HG03378 (cell line): Measurements from ENCODE around the gene HLX.

Experiments used
- ATAC-seq: cut with Tn5 transposase; IDR thresholded peaks from one replicate; pipeline ENCODE4 v1.9.1; 2021; ENCODE audit warnings: mild to moderate bottlenecking, moderate library complexity; ENCODE audit not compliant: unreplicated experiment

HLX gene, protein sequence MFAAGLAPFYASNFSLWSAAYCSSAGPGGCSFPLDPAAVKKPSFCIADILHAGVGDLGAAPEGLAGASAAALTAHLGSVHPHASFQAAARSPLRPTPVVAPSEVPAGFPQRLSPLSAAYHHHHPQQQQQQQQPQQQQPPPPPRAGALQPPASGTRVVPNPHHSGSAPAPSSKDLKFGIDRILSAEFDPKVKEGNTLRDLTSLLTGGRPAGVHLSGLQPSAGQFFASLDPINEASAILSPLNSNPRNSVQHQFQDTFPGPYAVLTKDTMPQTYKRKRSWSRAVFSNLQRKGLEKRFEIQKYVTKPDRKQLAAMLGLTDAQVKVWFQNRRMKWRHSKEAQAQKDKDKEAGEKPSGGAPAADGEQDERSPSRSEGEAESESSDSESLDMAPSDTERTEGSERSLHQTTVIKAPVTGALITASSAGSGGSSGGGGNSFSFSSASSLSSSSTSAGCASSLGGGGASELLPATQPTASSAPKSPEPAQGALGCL

DNA sequence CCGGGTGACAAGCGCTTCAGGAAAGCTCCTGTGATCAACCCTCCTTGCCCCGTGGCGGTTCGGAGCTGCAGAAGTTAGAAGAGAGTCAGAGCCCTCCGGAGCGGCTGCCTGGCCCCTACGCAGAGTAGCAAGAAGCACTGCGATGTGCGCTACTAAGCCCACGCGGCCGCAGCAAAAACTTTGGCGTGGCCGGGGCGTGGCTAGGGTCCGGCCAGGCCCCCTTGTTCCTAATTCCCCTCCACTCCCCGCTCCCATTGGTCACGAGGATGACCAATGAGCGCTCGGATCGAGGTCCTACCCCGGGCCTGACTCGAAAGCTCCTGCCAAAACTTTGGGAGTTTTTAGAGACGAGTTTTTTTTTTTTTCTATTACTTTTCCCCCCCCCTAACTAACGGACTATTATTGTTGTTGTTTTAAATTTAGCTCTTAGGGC is at the start of gene HLX:
Gene HLX (plus strand): TSS at position 368 of the 433 bp plus-strand sequence. CDS start 415 bp downstream, outside the sequence.
- ATAC-seq: peak; percentile 49

DNA sequence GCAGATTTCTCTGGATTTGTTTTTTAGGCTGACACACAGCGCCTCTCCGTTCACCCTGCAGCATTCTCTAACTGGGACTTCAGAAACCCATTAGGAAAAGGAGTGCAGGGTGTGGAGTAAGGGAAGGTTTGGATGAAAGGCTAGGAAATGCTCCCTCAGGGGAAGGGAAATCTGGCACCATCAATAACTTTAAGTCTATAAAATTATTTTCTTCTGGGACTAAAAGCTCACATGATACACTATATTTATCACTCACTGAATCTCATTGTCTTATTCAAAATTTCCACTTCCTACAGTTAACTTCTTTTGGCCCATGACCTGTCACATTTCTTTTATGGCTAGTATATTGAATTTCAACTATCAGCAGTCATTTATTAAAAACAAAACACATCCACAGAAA is 45.8 kb upstream of the HLX start:
- no peak for ATAC-seq

DNA sequence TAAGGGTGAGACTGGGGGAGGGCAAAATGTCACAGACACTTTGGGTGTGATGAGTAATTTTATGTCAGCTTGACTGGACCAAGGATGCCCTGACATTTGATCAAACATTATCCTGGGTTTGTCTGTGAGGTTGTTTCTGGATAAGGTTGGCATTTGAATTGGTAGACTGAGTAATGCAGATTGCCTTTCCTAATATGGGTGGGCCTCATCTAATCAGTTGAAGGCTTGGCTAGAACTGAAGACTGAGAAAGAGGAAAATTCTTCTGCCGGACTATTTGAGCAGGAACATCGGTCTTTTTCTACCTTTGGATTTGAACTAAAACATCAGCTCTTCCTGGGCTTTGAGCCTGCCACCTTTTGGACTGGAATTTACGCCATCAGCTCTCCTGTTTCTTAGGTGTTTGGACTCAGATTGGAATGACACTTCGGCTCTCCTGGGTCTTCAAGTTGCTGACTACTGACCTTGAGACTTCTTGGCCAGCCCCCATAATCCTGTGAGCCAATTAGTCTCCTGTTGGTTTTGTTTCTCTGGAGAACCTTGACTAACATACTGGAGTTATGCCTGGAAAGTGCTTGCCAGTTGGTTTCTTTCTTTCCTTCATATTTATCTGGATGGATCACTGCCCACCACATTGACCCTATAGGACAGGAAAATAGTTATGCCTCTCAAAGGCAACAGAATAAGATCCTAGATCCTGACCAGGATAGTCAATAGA is 44.9 kb upstream of the HLX start:
- no peak for ATAC-seq

DNA sequence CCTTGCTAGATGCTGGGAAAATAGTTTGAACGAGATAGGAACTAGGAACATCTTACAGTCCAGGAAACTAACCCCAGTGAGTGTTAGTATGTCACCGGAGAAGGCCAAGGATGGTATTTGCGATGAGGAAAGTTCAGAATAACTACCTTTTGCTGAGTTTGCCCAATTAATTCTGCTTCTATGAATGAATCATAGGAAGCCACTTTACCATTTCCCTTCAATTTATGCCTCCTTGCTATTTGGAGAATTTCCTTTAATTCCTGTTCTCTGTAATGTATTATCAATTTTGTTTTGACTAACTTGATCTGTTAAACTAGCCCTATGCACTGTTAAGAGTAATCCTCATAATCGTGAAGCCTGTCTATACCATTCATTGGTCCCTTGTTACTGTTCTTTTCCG is 40.7 kb upstream of the HLX start:
- ATAC-seq: no peak

DNA sequence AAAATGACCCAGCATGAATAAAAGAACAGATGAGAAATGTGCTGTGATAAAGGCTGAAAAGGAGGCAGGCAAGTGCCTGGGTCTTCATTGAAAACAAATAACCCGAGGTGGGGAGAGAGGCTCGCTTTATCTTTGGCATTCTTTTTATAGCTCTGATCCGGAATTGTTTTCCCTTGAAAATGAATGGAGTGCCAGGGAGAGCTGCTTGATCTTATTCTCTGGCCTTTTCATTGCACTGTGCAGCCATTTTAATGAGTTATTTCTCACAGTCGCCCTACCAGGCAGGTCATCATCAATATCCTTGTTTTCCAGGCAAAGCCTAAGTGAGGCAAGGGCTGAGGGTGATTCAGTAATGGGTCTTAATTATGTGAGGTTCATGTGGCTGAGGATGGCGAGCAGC is 39.8 kb upstream of the HLX start:
- ATAC-seq: no peak

DNA sequence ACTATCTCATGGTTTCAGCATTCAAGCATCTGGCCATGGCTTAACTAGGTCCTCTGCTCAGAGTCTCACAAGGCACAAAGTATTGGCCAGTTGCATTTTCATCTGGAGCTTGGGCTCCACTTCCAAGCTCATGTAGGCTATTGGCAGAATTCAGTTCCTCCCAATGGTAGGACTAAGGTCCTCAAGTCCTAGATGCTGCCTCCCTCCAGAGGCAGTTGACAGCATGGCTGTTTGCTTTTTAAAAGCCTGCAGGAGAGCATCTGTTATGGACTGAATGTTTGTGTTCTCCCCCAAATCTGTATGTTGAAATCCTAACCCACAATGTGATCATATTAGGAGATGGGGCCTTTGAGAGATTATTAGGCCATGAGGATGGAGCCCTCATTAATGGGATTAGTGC is 38.0 kb upstream of the HLX start:
- no peak for ATAC-seq

DNA sequence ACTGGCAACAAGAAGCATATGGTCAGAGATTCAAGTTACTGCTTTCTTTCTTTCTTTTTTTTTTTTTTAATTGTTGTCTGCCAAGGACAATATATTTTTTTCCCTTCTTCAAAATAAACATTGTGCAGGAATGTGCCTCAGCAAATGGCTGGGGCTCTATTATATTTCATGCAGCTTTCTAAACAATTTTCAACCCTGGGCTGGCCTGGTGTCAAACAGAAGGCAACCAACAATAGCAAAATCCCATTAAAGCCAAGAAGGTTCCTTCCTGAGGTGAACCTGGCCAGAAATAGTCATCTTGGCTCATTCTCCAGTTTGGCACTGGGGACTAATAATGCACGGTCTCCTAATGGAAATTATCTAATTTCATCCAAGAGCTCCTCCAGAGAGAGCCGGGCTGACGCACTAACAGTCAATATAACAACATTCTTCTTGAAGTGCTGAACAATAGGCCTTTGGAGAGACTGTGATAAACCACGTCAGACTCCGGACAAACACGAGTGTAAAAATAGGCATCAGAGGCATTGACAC is 35.7 kb upstream of the HLX start:
- no peak for ATAC-seq

DNA sequence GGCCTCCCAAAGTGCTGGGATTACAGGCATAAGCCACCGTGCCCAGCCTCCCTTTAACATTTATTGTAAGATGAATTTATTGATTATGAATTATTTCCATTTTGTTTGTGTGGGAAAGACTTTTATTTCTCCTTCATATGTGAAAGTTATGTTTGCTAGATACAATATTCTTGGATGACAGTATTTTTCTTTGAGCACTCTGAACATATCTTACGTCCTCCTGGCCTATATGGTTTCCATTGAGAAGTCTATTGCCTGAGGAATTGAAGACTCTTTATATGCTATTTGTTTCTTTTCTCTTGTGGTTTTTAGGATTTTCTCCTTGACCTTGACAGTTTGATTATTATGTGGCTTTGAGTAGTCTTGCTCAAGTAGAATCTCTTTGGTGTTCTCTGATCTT is 26.8 kb upstream of the HLX start:
- ATAC-seq: no peak

DNA sequence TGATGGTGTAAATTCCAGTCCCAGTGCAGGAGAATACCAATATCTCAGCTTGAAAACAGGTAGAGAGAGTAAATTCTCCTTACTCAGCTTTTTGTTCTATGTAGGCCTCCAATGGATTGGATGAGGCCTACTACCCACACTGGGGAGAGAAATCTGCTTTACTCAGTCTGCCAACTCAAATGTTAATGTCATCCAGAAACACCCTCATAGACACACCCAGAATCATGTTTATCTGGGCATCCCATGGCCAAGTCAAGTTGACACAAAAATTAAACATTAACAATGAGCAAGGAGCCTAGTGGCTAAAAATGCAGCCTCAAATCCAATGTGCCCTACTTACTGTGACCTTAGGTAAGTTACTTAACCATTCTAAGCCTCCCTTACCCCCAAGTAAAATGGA is 6.9 kb upstream of the HLX start:
- no peak for ATAC-seq

DNA sequence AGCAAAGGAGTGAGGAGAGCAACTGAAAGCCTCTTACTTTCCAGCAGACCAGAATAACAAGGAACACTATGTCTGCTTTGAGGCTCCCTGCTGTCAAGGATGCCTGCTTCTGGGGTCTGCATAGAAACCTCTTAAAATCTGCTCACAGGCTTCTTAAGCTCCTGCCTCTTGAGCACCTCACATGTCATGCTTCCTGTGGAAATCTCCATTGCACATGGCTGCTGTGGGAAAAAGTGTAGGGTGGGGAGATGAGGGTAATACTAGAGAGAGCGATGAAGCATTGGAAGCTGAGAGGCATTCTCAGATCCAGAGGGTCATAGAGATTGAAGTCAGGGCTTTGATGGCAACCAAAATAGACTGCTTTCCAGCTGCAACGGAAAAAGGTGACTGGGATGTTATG is 6.2 kb upstream of the HLX start:
- no peak for ATAC-seq

DNA sequence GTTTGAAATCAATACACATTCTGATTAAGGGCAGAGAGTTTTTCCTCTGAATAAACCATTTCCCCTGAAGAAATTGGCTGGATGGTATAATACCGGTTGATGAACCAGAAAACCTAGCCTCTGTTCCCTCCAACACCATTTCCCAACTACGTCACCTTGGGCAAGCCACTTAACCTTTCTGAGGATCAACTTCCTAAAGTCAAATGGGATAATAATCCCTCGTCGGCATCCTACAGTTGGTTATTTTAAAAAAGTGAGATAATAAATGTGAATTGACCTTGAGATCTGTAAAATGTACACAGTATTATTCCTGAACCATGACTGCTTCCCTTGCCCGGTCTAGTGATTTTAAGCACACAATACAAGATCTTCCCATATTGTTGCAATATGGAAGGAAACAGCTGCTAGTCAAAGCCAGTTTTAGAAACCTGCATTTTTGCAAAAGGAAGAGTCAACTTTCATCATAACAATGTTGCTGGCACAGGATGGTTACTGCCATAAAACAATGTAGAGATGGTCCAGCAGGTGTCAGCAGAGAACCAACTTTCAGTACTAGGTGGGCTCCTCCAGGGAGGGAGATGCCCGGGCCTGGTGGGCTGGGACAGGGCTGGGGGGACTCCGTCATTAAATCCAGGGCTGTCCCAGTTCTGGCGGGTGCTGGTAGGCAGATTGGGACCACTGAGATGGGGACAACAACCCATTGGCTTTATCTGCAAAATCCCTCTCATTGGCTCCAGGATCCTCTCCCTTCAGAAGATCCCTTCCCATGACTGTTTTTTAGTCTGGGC is 5.2 kb upstream of the HLX start:
- ATAC-seq: peak; percentile 48

DNA sequence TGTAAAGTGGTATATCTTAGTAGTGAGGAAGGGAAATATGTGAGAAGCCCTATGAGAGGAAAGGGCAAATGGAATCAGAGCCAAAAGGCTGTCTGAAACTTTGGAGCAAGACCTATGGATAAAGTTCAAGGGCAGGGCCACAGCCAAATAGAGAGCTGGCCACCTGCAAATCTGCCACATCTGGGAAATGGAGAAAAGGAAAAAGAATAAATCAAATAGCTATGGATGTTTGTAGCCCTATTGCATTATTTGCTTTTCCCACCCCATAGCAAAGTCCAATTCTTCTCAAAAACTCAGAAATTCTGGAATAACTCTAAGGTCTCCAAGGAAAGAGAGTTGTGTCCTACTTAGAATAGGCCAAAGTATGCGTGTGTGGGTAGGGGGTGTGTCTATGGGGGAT is 4.0 kb upstream of the HLX start:
- no peak for ATAC-seq

DNA sequence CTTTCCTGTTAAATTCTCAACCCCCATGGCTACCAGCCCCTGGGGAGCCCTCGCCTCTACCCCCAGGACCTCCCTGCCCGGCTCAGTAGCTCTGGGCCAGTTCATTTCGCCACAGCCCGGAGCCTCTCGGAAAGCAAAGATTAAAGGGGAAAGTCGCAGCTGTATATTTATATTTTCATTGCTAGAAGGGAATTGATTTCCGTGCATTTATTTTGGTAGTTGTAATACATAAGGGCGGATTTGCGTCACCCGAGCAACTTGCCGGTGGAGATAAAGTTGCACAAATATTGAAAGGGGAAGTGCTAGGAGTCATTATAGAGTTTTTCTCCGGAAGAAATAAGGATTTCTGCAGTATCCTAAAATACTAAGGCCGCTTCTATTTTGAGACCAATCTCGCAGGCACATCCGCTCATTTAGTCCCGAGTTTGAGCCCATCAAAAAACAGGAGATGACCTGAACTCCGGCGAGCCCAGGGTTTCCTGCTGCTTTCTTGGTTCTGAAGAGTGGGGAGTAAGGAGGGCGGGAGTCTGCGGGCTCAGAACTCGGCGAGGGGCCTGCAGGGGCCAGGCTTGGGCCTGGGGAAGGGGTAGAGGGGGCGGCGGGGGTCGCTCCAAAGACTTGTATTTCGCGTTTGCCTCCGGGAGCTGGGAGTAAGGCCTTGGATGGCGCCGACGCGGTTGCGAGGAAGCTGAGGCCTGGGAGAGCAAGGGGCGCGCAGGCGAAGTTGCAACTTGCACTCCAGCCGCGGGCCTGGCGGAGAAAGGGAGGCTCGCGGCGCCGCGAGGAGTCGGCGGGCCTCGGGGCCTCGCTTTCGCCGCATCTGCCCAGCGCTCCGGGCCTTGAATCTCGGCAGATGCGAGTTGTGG is 2.5 kb upstream of the HLX start:
- no peak for ATAC-seq

DNA sequence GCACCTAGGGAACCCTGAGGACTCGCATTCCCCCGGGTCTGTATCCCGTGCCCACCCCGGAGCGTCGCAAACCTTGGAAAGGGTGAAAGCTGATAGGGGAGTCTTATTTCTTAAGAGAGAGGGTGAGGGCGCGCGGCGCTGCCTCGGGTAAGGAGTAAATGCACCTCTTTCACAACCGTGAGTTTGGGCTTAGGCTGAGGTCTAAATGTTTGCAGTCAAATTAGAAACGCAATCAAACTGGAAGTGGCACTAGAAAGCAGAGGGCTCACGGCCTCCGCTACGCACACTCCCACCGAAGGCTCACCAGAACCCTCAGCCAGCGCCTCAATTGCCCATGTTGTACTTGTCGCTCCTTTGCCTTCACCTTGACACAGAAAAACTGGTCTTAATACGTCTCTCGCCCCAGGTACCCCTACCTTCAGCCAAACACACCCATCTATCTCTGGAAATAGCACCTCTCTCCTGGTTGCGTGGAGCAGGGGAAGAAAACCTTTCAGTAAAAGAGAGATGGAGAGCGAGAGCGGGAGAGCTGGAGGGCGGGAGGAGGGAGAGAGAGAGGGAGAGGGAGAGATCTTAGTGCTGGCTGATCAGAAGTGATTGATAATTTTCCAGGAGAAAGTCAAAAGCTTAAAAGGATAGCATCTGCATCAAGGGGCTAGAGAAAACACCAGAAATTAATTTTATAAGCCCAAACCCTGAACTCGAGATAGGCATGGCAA is 1.7 kb upstream of the HLX start:
- no peak for ATAC-seq

DNA sequence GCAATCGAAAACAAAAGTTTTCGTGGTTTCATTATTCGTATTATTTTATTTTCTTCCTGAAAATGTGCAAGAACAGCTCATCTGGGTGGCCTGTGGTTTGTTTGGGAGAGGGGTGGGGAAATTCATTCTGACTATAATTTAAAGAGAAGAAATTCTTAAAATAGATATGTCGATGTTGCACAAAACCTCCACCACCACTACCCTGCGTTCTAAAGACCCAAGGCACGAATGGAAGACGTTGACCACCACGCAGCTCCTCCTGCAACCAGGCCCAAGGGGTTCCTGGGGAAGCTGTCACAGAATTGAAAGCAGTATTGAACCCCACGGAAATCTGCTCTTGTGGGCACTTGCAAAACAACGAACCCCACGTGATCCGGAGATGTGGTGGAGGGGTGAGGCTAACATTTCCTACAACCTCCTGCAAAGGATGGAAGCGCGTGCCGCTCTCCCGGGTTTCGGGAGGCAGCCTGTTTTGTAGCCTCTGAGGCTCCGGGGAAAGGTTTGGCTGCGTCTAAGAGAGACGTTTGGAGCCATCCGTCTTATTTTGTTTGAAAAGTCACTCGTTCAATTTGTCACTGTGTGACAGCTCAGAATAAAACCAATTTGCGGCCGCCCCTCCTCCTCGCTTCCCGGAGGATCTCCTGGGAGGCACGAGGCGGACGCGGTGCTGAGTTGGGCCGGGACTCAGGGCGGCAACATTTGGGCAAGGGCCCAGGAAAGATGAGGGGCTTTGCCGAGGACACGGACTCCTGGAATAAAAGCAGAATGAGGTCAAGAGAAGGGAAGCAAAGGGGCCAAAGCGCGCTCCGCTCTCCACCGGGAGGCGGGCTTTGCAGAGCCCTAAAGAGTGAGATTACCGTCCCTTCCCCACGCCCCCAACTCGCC is 810 bp upstream of the HLX start:
- no peak for ATAC-seq

DNA sequence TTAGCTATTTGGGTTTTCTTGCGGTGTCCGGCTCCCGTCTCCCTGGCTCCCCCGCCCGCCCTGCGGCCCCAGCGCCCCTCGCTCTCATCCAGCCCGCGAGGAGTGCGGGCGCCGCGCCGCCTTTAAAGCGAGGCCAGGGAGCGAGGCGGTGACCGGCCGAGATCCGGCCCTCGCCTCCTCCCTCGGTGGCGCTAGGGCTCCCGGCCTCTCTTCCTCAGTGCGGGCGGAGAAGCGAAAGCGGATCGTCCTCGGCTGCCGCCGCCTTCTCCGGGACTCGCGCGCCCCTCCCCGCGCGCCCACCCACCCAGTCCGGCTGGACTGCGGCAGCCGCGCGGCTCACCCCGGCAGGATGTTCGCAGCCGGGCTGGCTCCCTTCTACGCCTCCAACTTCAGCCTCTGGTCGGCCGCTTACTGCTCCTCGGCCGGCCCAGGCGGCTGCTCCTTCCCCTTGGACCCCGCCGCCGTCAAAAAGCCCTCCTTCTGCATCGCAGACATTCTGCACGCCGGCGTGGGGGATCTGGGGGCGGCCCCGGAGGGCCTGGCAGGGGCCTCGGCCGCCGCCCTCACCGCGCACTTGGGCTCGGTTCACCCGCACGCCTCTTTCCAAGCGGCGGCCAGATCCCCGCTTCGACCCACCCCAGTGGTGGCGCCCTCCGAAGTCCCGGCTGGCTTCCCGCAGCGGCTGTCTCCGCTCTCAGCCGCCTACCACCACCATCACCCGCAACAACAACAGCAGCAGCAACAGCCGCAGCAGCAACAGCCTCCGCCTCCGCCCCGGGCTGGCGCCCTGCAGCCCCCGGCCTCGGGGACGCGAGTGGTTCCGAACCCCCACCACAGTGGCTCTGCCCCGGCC is 492 bp downstream of the HLX start:
- ATAC-seq: peak; percentile 32

DNA sequence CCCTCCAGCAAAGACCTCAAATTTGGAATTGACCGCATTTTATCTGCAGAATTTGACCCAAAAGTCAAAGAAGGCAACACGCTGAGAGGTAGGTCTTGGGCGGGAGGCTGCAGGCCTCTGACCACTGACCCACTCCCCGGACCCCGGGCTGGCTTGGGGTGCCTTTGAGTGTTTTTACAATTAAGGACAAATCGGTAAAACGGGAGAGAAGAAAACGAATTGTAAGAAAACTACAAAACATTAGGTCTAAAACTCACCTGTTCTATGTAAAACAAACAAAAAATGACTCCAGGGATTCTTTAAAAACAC is 1.1 kb downstream of the HLX start:
- no peak for ATAC-seq
